KMS-11 (cell line): ENCODE measurements around the gene XKR7.
A peak's percentile ranks its signal among the peaks of the same experiment; 100 is the strongest.

Source experiments
- H2AFZ ChIP-seq: fragments of 200-600 bp; sonication (generic); 2 replicates; pipeline ENCODE4 v1.6.1; 2016; ENCODE audit warnings: antibody characterized with exemption, mixed run types, low read depth
- H3K27ac ChIP-seq: fragments of 200-600 bp; sonication (generic); 2 replicates; pipeline ENCODE4 v1.6.1; 2016; ENCODE audit warnings: mild to moderate bottlenecking, mixed run types
- H3K27me3 ChIP-seq: fragments of 200-600 bp; sonication (generic); 2 replicates; pipeline ENCODE4 v1.6.1; 2017; ENCODE audit warnings: mild to moderate bottlenecking, low read depth, mixed run types, moderate library complexity; ENCODE audit not compliant: insufficient read depth
- H3K36me3 ChIP-seq: fragments of 200-600 bp; sonication (generic); 2 replicates; pipeline ENCODE4 v1.6.1; 2017; ENCODE audit warnings: mild to moderate bottlenecking, mixed run types; ENCODE audit not compliant: insufficient read depth
- H3K4me1 ChIP-seq: fragments of 200-600 bp; sonication (generic); 2 replicates; pipeline ENCODE4 v1.6.1; 2016; ENCODE audit warnings: mild to moderate bottlenecking, low read depth, mixed run types; ENCODE audit not compliant: poor library complexity, severe bottlenecking
- H3K4me2 ChIP-seq: fragments of 200-600 bp; sonication (generic); 2 replicates; pipeline ENCODE4 v1.7.0; 2016; ENCODE audit warnings: mild to moderate bottlenecking, mixed run types
- H3K4me3 ChIP-seq: fragments of 200-600 bp; sonication (generic); IDR thresholded peaks from 2 replicates; pipeline ENCODE4 v1.6.1; 2017; ENCODE audit warnings: low read depth, low read length, mixed read lengths; ENCODE audit not compliant: insufficient read depth
- H3K79me2 ChIP-seq: fragments of 200-600 bp; sonication (generic); 2 replicates; pipeline ENCODE4 v1.6.1; 2016; ENCODE audit warnings: low read depth, mixed run types; ENCODE audit not compliant: insufficient read depth
- H3K9ac ChIP-seq: fragments of 200-600 bp; sonication (generic); 2 replicates; pipeline ENCODE4 v1.6.1; 2016; ENCODE audit warnings: mild to moderate bottlenecking, mixed run types
- H4K20me1 ChIP-seq: fragments of 200-600 bp; sonication (generic); 2 replicates; pipeline ENCODE4 v1.6.1; 2016; ENCODE audit warnings: mild to moderate bottlenecking, mixed run types; ENCODE audit not compliant: insufficient read depth
- CTCF ChIP-seq: fragments of 200-600 bp; sonication (generic); conservative IDR thresholded peaks from 2 replicates; pipeline ENCODE4 v1.6.1; 2017; ENCODE audit warnings: low read depth, mild to moderate bottlenecking, antibody characterized with exemption, low read length, moderate library complexity, mixed read lengths

XKR7 gene

DNA sequence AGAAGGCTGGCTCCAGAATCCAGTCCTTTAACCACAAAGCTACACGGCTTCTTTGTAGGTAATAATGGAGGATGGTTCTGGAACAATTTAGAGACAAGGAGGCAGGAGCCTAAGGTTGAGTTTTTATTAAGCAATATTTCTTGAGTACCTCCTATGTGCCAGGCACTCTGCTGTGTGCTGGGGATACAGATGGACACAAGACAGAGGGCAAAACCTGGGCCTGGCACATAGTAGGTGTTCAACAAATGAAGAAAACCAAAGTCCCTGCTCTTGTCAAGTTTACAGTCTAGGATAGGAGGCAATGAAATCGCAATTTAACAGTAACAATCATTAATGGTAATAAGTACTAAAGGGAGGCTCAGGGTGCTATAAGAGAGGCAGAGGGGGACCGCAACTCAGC lies 59.7 kb downstream of the XKR7 start:
- Histone ChIP-seq H3K36me3 (no peaks in the 10 kb centered on the region), H3K4me2 (no peak overlapping the region), H3K9ac (no peak overlapping the region), H3K4me3 (no peak overlapping the region), H3K4me1 (no peaks in the 10 kb centered on the region), H4K20me1 (no peaks in the 10 kb centered on the region), H3K27ac (no peak overlapping the region), H2AFZ (no peak overlapping the region), H3K79me2 (no peaks in the 10 kb centered on the region), H3K27me3 (peaks cover 41% of the 10 kb centered on the region)
- no peak for TF ChIP-seq CTCF

DNA sequence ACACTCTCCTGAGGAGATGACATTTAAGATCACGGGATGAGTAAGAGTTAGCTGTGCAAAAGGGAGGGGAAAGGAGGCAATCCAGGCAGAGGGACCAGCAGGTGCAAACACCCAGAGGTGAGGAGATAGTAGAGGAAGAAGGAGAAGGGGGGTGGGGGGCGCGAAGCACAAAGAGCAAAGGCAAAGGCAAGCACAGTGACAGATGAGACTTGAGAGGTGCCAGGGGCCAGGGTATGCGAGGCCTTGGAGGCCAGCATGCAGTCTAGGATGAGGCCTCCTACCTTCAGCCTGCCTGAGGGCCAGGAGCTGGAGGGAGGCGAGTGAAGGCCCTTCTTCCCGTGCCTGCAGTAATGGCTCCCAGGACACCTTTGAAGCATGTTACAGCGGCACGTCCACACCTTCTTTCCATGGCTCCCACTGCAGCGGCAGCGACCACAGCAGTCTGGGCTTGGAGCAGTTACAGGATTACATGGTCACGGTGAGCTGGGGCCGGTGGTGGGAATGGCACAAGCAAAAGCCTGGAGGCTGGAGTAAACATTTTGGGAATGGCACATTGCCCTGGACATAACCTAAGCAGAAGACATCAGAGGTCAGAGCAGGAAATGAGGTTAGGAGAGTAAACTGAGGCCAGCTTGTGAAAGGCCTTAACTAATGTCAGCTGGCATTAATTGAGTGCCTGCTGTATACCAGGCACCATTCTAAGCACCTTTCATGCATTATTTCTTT lies 60.9 kb downstream of the XKR7 start:
- H2AFZ ChIP-seq = no peak overlapping the region
- no peak overlapping the region for H3K4me2 ChIP-seq
- TF ChIP-seq CTCF = no peak
- H3K79me2 ChIP-seq = no peaks in the 10 kb centered on the region
- no peak overlapping the region for H3K9ac ChIP-seq
- H3K27me3 ChIP-seq = peaks cover 36% of the 10 kb centered on the region; the same call in 1 of the 2 replicates
- H3K36me3 ChIP-seq = no peaks in the 10 kb centered on the region
- H3K4me3 ChIP-seq = no peak overlapping the region
- no peak overlapping the region for H3K27ac ChIP-seq
- H3K4me1 ChIP-seq = no peaks in the 10 kb centered on the region
- no peaks in the 10 kb centered on the region for H4K20me1 ChIP-seq

DNA sequence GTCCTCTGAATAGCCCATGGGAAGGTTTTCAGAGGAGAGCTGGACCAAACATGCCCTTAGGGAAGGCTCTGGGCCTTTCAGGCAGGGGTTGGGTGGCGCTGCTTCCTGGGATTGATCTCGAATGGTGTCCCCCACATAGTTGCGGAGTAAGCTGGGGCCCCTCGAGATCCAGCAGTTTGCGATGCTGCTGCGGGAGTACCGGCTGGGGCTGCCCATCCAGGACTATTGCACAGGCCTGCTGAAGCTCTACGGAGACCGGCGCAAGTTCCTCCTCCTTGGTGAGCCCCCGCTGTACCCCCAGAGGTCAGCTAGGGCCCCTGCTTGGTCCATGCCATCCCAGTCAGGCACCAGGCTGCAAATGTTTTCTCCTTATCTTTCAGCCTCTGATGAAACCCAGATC lies 61.6 kb downstream of the XKR7 start:
- Histone ChIP-seq H3K79me2 (no peaks in the 10 kb centered on the region), H3K4me2 (no peak overlapping the region), H3K4me3 (no peak overlapping the region), H3K27me3 (peaks cover 36% of the 10 kb centered on the region; the same call in 1 of the 2 replicates), H4K20me1 (no peaks in the 10 kb centered on the region), H3K36me3 (no peaks in the 10 kb centered on the region), H3K27ac (no peak overlapping the region), H2AFZ (no peak overlapping the region), H3K9ac (no peak overlapping the region), H3K4me1 (no peaks in the 10 kb centered on the region)
- TF ChIP-seq CTCF = no peak

- peak; percentile 99 for TF ChIP-seq CTCF
- no peaks in the 10 kb centered on the region for H3K36me3 ChIP-seq
- H3K4me2 ChIP-seq = peak overlapping the region; percentile 38; the same call in 1 of the 2 replicates
- H3K27ac ChIP-seq = no peak overlapping the region
- no peak overlapping the region for H3K4me3 ChIP-seq
- no peaks in the 10 kb centered on the region for H3K79me2 ChIP-seq
- H3K9ac ChIP-seq = no peak overlapping the region
- H2AFZ ChIP-seq = peak overlapping the region; percentile 51; the same call in 1 of the 2 replicates
- peaks cover 23% of the 10 kb centered on the region; the same call in 1 of the 2 replicates for H3K27me3 ChIP-seq
- peaks cover 3% of the 10 kb centered on the region for H3K4me1 ChIP-seq
- H4K20me1 ChIP-seq = no peaks in the 10 kb centered on the region
Observed at GRCh38 chr20:32031007-32031958, 63.3 kb downstream of the XKR7 start.
